Measurements from ENCODE around the gene STAP1.
"Not testable (repeated sequence)": the region's sequence is repeated elsewhere in the genome, so short reads cannot be mapped to it uniquely, and the experiment has no call there.

DNA sequence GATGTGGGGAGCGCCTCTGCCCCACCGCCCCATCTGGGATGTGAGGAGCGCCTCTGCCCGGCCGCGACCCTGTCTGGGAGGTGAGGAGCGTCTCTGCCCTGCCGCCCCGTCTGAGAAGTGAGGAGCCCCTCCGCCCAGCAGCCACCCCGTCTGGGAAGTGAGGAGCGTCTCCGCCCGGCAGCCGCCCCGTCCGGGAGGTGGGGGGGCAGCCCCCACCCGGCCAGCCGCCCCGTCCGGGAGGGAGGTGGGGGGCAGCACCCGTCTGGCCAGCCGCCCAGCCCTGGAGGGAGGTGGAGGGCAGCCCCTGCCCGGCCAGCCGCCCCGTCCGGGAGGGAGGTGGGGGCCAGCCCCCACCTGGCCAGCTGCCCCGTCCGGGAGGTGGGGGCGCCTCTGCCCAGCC is 78.5 kb downstream of the STAP1 start:
- TF ChIP-seq, protein P1, sequence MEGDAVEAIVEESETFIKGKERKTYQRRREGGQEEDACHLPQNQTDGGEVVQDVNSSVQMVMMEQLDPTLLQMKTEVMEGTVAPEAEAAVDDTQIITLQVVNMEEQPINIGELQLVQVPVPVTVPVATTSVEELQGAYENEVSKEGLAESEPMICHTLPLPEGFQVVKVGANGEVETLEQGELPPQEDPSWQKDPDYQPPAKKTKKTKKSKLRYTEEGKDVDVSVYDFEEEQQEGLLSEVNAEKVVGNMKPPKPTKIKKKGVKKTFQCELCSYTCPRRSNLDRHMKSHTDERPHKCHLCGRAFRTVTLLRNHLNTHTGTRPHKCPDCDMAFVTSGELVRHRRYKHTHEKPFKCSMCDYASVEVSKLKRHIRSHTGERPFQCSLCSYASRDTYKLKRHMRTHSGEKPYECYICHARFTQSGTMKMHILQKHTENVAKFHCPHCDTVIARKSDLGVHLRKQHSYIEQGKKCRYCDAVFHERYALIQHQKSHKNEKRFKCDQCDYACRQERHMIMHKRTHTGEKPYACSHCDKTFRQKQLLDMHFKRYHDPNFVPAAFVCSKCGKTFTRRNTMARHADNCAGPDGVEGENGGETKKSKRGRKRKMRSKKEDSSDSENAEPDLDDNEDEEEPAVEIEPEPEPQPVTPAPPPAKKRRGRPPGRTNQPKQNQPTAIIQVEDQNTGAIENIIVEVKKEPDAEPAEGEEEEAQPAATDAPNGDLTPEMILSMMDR (IDR thresholded peaks at IDR 0.05): not testable (repeated sequence)
- not testable (repeated sequence) for TF ChIP-seq POLR2A (IDR thresholded peaks at IDR 0.05)
